Osteocyte (in vitro differentiated cells): ENCODE measurements around the gene NAA60. TPM values are rescaled to one million over a fixed set of nuclear protein-coding genes. Genes with fewer than 3 reads are reported as not detected.

Experiments
- DNase-seq: peaks from one replicate; pipeline ENCODE4 v3.0.0; 2021; ENCODE audit warnings: mixed read lengths; ENCODE audit not compliant: unreplicated experiment; ENCODE audit errors: extremely low spot score
- H3K27ac Mint-ChIP-seq: one replicate; pipeline ENCODE4 v1.8.0; 2021; ENCODE audit warnings: mild to moderate bottlenecking, mixed read lengths; ENCODE audit not compliant: unreplicated experiment
- H3K27me3 Mint-ChIP-seq: one replicate; pipeline ENCODE4 v1.8.0; 2021; ENCODE audit warnings: mixed read lengths; ENCODE audit not compliant: unreplicated experiment
- H3K36me3 Mint-ChIP-seq: one replicate; pipeline ENCODE4 v1.8.0; 2021; ENCODE audit warnings: mixed read lengths; ENCODE audit not compliant: unreplicated experiment
- H3K4me1 Mint-ChIP-seq: one replicate; pipeline ENCODE4 v1.8.0; 2021; ENCODE audit warnings: mixed read lengths; ENCODE audit not compliant: unreplicated experiment
- H3K4me3 Mint-ChIP-seq: one replicate; pipeline ENCODE4 v1.8.0; 2021; ENCODE audit warnings: mild to moderate bottlenecking, moderate library complexity, mixed read lengths; ENCODE audit not compliant: unreplicated experiment
- H3K9me3 Mint-ChIP-seq: one replicate; pipeline ENCODE4 v1.8.0; 2021; ENCODE audit warnings: mixed read lengths; ENCODE audit not compliant: unreplicated experiment
- CTCF ChIP-seq: fragments of 200-600 bp; sonication (generic); IDR thresholded peaks from 2 replicates; pipeline ENCODE4 v1.5.0; 2021; ENCODE audit warnings: antibody characterized with exemption, mild to moderate bottlenecking, moderate library complexity
- total RNA-seq: library from RNA; stranded (reverse); gene quantifications from 2 replicates; pipeline ENCODE4 v1.2.1, GENCODE V29; 2021

NAA60 gene
- total RNA-seq, 1 donor from 2014 or later, result 53.9 TPM

- Mint-ChIP-seq H3K27ac (no peak overlapping the region), H3K36me3 (peaks cover 51% of the 10 kb centered on the region), H3K4me1 (peaks cover 4% of the 10 kb centered on the region), H3K4me3 (no peak overlapping the region), H3K9me3 (no peaks in the 10 kb centered on the region), H3K27me3 (no peaks in the 10 kb centered on the region)
- no peak for DNase-seq
- no peak for TF ChIP-seq CTCF
Measured at GRCh38 chr16:3519581-3519980, 76.1 kb downstream of the NAA60 start.

GRCh38 chr16:3520413-3520812 lies 76.9 kb downstream of the NAA60 start:
- Mint-ChIP-seq H3K27ac (no peak overlapping the region), H3K36me3 (peaks cover 53% of the 10 kb centered on the region), H3K9me3 (no peaks in the 10 kb centered on the region), H3K27me3 (no peaks in the 10 kb centered on the region), H3K4me3 (no peak overlapping the region), H3K4me1 (peaks cover 4% of the 10 kb centered on the region)
- no peak for TF ChIP-seq CTCF
- DNase-seq, result no peak

- Mint-ChIP-seq H3K4me3 (no peak overlapping the region), H3K27ac (no peak overlapping the region), H3K36me3 (peaks cover 53% of the 10 kb centered on the region), H3K4me1 (peaks cover 4% of the 10 kb centered on the region), H3K9me3 (no peaks in the 10 kb centered on the region), H3K27me3 (no peaks in the 10 kb centered on the region)
- no peak for DNase-seq
- TF ChIP-seq CTCF, result no peak
Measured at GRCh38 chr16:3520841-3521240, 77.4 kb downstream of the NAA60 start.

GRCh38 chr16:3523281-3523680 lies 79.8 kb downstream of the NAA60 start:
- no peak for TF ChIP-seq CTCF
- no peaks in the 10 kb centered on the region for H3K27me3 Mint-ChIP-seq
- H3K4me3 Mint-ChIP-seq, result no peak overlapping the region
- H3K36me3 Mint-ChIP-seq, result peaks cover 49% of the 10 kb centered on the region
- no peak for DNase-seq
- H3K4me1 Mint-ChIP-seq, result peaks cover 3% of the 10 kb centered on the region
- H3K27ac Mint-ChIP-seq, result no peak overlapping the region
- H3K9me3 Mint-ChIP-seq, result no peaks in the 10 kb centered on the region

GRCh38 chr16:3525951-3526350 lies 82.5 kb downstream of the NAA60 start:
- DNase-seq, result no peak
- TF ChIP-seq CTCF, result no peak
- H3K36me3 Mint-ChIP-seq, result peaks cover 39% of the 10 kb centered on the region
- H3K27me3 Mint-ChIP-seq, result no peaks in the 10 kb centered on the region
- H3K27ac Mint-ChIP-seq, result peak overlapping the region; percentile 23
- H3K4me1 Mint-ChIP-seq, result no peaks in the 10 kb centered on the region
- H3K9me3 Mint-ChIP-seq, result no peaks in the 10 kb centered on the region
- H3K4me3 Mint-ChIP-seq, result no peak overlapping the region
